DOHH2 (cell line): ENCODE results near the gene ANKRD6.

Source experiments
- H3F3A ChIP-seq: fragments of 200-600 bp; sonication (generic), shearing (Covaris generic); 2 replicates; pipeline ENCODE4 v1.6.0; 2016; ENCODE audit warnings: antibody characterized with exemption, mild to moderate bottlenecking; ENCODE audit not compliant: control insufficient read depth, insufficient read depth
- H3K27ac ChIP-seq: fragments of 200-600 bp; sonication (generic); 2 replicates; pipeline ENCODE4 v1.5.1; 2014; ENCODE audit warnings: low read depth, mild to moderate bottlenecking, low read length, moderate library complexity
- H3K27me3 ChIP-seq: fragments of 200-600 bp; sonication (generic); 2 replicates; pipeline ENCODE4 v1.6.1; 2014; ENCODE audit warnings: mild to moderate bottlenecking, low read length, mixed read lengths; ENCODE audit not compliant: control insufficient read depth
- H3K36me3 ChIP-seq: fragments of 200-600 bp; sonication (generic); 2 replicates; pipeline ENCODE4 v1.6.1; 2014; ENCODE audit warnings: mild to moderate bottlenecking, low read length, moderate library complexity, mixed read lengths; ENCODE audit not compliant: control insufficient read depth
- H3K4me1 ChIP-seq: fragments of 200-600 bp; sonication (generic); 2 replicates; pipeline ENCODE4 v1.6.1; 2014; ENCODE audit warnings: mild to moderate bottlenecking, low read length, mixed read lengths; ENCODE audit not compliant: control insufficient read depth
- H3K4me2 ChIP-seq: fragments of 200-600 bp; sonication (generic); 2 replicates; pipeline ENCODE4 v1.6.0; 2014; ENCODE audit warnings: mild to moderate bottlenecking, low read length, moderate library complexity
- H3K4me3 ChIP-seq: fragments of 200-600 bp; sonication (generic); 2 replicates; pipeline ENCODE4 v1.5.1; 2014; ENCODE audit warnings: mild to moderate bottlenecking, low read length, mixed read lengths
- H3K79me2 ChIP-seq: fragments of 200-600 bp; sonication (generic); 2 replicates; pipeline ENCODE4 v1.6.1; 2014; ENCODE audit warnings: mild to moderate bottlenecking, low read length, mixed read lengths; ENCODE audit not compliant: control insufficient read depth
- H3K9me2 ChIP-seq: fragments of 200-600 bp; sonication (generic); replicated peaks from 2 replicates; pipeline ENCODE4 v1.6.1; 2014; ENCODE audit warnings: mild to moderate bottlenecking, low read length, mixed read lengths; ENCODE audit not compliant: control insufficient read depth
- H3K9me3 ChIP-seq: fragments of 200-600 bp; sonication (generic); 2 replicates; pipeline ENCODE4 v1.6.1; 2014; ENCODE audit warnings: antibody characterized with exemption, low read length, mixed read lengths; ENCODE audit not compliant: control insufficient read depth, insufficient read depth
- H4K20me1 ChIP-seq: fragments of 200-600 bp; sonication (generic); 2 replicates; pipeline ENCODE4 v1.6.0; 2014; ENCODE audit warnings: low read depth, mild to moderate bottlenecking, antibody characterized with exemption, low read length, moderate library complexity; ENCODE audit not compliant: control insufficient read depth, insufficient read depth
- EZH2phosphoT487 ChIP-seq: fragments of 200-600 bp; sonication (generic); IDR thresholded peaks from 2 replicates; pipeline ENCODE4 v1.6.1; 2017; ENCODE audit warnings: borderline replicate concordance, mild to moderate bottlenecking, antibody characterized with exemption, low read length, moderate library complexity, mixed read lengths
- TF ChIP-seq, protein P1 (sequence below): fragments of 200-600 bp; sonication (generic); IDR thresholded peaks from one replicate; pipeline ENCODE4 v1.5.1; 2014; ENCODE audit warnings: antibody characterized with exemption, mild to moderate bottlenecking, low read depth, low read length; ENCODE audit not compliant: poor library complexity, severe bottlenecking

ANKRD6 gene

DNA sequence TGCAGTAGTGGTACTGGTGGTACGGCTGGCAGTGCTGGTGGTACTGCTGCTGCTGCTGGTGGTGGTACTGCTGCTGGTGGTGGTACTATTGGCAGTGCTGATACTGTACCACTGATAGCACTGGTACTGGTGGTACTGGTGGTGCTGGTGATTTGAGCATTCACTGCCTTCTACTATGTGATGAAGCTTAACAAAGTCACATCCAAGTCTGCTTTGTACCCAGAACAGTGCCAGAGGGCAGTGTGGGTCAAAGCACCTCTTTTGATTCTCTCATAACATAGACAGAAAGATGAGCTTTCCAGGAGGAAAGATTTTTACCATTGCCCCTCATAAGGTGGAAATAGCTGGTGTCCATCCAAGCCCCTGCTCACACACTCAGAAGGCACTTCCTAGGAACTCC is 48.7 kb downstream of the ANKRD6 start:
- peaks cover 10% of the 10 kb centered on the region; the same call in 1 of the 2 replicates for H3K27me3 ChIP-seq
- H3K9me2 ChIP-seq: no peaks in the 10 kb centered on the region
- H3K4me2 ChIP-seq: no peak overlapping the region
- H3K36me3 ChIP-seq: no peaks in the 10 kb centered on the region
- H3K9me3 ChIP-seq: no peaks in the 10 kb centered on the region
- H3K79me2 ChIP-seq: no peaks in the 10 kb centered on the region
- no peaks in the 10 kb centered on the region for H3K4me1 ChIP-seq
- no peak overlapping the region for H3K27ac ChIP-seq
- no peak overlapping the region for H3K4me3 ChIP-seq
- no peaks in the 10 kb centered on the region for H3F3A ChIP-seq
- TF ChIP-seq, protein P1, sequence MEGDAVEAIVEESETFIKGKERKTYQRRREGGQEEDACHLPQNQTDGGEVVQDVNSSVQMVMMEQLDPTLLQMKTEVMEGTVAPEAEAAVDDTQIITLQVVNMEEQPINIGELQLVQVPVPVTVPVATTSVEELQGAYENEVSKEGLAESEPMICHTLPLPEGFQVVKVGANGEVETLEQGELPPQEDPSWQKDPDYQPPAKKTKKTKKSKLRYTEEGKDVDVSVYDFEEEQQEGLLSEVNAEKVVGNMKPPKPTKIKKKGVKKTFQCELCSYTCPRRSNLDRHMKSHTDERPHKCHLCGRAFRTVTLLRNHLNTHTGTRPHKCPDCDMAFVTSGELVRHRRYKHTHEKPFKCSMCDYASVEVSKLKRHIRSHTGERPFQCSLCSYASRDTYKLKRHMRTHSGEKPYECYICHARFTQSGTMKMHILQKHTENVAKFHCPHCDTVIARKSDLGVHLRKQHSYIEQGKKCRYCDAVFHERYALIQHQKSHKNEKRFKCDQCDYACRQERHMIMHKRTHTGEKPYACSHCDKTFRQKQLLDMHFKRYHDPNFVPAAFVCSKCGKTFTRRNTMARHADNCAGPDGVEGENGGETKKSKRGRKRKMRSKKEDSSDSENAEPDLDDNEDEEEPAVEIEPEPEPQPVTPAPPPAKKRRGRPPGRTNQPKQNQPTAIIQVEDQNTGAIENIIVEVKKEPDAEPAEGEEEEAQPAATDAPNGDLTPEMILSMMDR: no peak
- no peak for TF ChIP-seq EZH2phosphoT487
- no peaks in the 10 kb centered on the region for H4K20me1 ChIP-seq

DNA sequence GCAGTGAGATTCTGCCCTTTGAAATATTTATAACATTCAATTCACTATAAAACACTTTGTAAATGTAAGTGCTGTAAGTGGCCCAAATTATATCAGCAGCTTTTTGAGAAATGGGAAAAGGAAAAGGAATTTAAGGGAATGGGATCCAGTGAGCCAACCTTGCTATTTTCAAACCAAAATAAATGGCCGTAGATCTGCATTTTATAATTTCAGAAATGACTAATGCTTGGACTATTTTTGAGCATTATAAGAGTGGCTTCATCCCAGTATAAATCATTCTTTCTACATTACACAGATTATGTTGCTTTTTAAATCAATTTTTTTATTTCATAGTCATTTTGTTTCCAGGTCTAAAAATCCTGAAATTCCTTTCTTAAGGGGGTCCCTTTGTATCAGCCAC is 49.2 kb downstream of the ANKRD6 start:
- Histone ChIP-seq H3K9me2 (no peaks in the 10 kb centered on the region), H3F3A (no peaks in the 10 kb centered on the region), H3K79me2 (no peaks in the 10 kb centered on the region), H3K4me3 (no peak overlapping the region), H3K27me3 (peaks cover 10% of the 10 kb centered on the region; the same call in 1 of the 2 replicates), H3K4me2 (no peak overlapping the region), H3K36me3 (no peaks in the 10 kb centered on the region), H3K27ac (no peak overlapping the region), H3K9me3 (no peaks in the 10 kb centered on the region), H4K20me1 (no peaks in the 10 kb centered on the region), H3K4me1 (no peaks in the 10 kb centered on the region)
- TF ChIP-seq, protein P1: no peak
- no peak for TF ChIP-seq EZH2phosphoT487

DNA sequence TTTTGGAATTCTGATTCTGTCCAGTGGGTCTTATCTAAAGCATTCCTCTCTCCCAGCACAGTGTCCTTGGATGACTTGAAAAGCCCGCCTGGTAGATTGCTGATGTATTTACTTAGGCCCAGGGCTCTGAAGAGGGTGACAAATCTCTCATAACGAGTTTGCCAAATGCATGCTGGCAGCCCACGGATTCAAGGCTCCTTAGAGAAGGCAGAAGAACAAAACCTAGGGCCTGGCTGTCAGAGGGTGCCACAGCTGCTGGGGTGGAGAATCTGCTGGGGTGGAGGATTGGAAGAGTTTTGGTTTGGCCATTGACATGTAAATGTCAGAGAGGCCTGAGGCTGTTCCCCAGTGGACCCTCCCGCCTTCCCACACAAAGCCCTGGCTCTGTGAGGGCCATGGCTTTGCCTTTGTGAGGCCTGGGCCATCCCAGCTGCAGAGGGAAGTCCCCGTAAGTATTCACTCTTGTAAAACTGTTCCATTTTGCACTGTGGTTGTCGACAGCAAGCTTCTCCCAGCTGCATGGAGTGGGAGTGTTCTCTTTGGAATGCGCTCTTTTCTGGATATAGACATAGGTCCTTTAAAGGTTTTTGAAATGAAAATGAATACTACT is 50.3 kb downstream of the ANKRD6 start:
- Histone ChIP-seq H3K9me2 (no peaks in the 10 kb centered on the region), H3F3A (no peaks in the 10 kb centered on the region), H3K4me2 (no peak overlapping the region), H3K4me1 (no peaks in the 10 kb centered on the region), H3K79me2 (no peaks in the 10 kb centered on the region), H3K27ac (no peak overlapping the region), H3K9me3 (no peaks in the 10 kb centered on the region), H4K20me1 (no peaks in the 10 kb centered on the region), H3K36me3 (no peaks in the 10 kb centered on the region), H3K4me3 (no peak overlapping the region), H3K27me3 (peaks cover 10% of the 10 kb centered on the region; the same call in 1 of the 2 replicates)
- TF ChIP-seq EZH2phosphoT487: no peak
- TF ChIP-seq, protein P1: no peak
